Measurements from ENCODE around the gene DRAXIN.

The DRAXIN gene

DNA sequence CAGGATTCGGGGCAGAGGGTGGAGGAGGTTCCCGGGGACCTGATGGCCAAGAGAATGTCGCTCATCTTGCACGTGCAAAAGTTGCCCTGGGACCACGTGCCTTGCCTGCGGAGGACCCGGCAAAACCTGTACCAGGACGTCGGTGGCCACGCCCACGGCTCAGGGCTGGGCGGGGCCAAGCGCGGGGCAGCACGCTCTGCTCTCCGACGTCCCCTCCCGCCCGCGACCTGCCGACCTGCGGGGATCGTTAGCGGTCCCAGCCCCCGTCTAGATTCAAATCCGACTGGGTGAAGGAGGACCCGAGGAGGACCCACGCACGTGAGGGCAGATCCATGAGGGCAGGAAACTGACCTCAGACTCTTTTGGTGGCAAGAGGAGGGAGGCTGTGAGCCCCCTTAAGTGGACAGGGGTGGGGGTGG, 70.5 kb downstream of the DRAXIN start, which contains the start of gene C1orf167:
Gene C1orf167 (plus strand): TSS at position 206 of the 419 bp plus-strand sequence. CDS start 2,208 bp downstream, outside the sequence.
- H3K4me1 ChIP-seq: no peaks in the 10 kb centered on the region
- no peak for DNase-seq
- no peaks in the 10 kb centered on the region for H3K36me3 ChIP-seq
- H3K4me3 ChIP-seq: no peak within 1 kb of the TSS
- TF ChIP-seq, protein P1, sequence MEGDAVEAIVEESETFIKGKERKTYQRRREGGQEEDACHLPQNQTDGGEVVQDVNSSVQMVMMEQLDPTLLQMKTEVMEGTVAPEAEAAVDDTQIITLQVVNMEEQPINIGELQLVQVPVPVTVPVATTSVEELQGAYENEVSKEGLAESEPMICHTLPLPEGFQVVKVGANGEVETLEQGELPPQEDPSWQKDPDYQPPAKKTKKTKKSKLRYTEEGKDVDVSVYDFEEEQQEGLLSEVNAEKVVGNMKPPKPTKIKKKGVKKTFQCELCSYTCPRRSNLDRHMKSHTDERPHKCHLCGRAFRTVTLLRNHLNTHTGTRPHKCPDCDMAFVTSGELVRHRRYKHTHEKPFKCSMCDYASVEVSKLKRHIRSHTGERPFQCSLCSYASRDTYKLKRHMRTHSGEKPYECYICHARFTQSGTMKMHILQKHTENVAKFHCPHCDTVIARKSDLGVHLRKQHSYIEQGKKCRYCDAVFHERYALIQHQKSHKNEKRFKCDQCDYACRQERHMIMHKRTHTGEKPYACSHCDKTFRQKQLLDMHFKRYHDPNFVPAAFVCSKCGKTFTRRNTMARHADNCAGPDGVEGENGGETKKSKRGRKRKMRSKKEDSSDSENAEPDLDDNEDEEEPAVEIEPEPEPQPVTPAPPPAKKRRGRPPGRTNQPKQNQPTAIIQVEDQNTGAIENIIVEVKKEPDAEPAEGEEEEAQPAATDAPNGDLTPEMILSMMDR (IDR thresholded peaks at IDR 0.05): no peak
- intact Hi-C loops (cut with DNase I; ENCODE audit: low total_unique reads): no loop called here
- no peak within 1 kb of the TSS for H3K27ac ChIP-seq
- no peaks in the 10 kb centered on the region for H3K9me3 ChIP-seq
- peaks cover 0 to 46% of the 10 kb centered on the region in 2 donors for H3K27me3 ChIP-seq

DNA sequence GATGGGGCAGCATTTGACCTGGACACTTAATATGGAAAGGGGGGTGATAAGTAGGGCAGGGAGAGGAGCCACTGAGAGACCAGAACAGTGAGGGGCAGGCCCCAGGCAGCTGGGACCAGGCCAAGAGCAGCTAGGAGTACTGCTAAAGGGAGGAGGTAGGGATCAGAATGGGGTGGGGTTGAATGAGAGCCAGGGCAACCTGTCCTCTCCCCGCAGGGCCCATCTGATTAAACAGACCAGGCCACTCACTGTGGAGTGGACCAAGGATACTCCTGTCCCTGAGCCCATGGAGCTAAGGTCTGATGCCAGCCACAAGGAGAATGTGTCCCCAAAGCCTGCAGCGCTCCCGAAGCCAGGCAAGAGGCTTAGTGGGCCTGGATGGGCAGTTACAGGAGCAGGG, 72.6 kb downstream of the DRAXIN start:
- TF ChIP-seq, protein P1 (IDR thresholded peaks at IDR 0.05): no peak
- H3K4me1 ChIP-seq: no peaks in the 10 kb centered on the region
- H3K36me3 ChIP-seq: no peaks in the 10 kb centered on the region
- no peak for DNase-seq
- no peak overlapping the region for H3K27ac ChIP-seq
- H3K9me3 ChIP-seq: no peaks in the 10 kb centered on the region
- peaks cover 0 to 44% of the 10 kb centered on the region in 2 donors for H3K27me3 ChIP-seq
- intact Hi-C loops (cut with DNase I; ENCODE audit: low total_unique reads): no loop called here
- no peak overlapping the region for H3K4me3 ChIP-seq

DNA sequence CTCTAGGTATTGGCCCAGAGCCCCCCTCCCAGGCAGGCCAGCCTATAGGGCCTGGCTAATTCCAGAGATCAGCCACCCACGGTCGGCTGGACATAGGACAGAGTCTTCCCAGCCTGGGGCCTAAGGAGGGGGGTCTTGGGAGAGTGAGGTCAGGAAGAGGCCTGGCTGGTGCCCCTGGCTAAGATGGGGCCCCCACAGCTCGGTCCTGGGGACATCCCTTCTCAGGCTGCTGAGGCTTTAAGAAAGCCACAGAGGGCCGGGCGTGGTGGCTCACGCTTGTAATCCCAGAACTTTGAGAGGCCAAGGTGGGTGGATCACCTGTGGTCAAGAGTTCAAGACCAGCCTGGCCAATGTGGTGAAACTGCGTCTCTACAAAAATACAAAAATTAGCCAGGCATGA, 73.0 kb downstream of the DRAXIN start:
- no peak overlapping the region for H3K27ac ChIP-seq
- no peaks in the 10 kb centered on the region for H3K36me3 ChIP-seq
- no peaks in the 10 kb centered on the region for H3K4me1 ChIP-seq
- H3K4me3 ChIP-seq: no peak overlapping the region
- no peak for DNase-seq
- no peaks in the 10 kb centered on the region for H3K9me3 ChIP-seq
- intact Hi-C loops (cut with DNase I; ENCODE audit: low total_unique reads): no loop called here
- TF ChIP-seq, protein P1 (IDR thresholded peaks at IDR 0.05): no peak
- peaks cover 0 to 44% of the 10 kb centered on the region in 2 donors for H3K27me3 ChIP-seq

DNA sequence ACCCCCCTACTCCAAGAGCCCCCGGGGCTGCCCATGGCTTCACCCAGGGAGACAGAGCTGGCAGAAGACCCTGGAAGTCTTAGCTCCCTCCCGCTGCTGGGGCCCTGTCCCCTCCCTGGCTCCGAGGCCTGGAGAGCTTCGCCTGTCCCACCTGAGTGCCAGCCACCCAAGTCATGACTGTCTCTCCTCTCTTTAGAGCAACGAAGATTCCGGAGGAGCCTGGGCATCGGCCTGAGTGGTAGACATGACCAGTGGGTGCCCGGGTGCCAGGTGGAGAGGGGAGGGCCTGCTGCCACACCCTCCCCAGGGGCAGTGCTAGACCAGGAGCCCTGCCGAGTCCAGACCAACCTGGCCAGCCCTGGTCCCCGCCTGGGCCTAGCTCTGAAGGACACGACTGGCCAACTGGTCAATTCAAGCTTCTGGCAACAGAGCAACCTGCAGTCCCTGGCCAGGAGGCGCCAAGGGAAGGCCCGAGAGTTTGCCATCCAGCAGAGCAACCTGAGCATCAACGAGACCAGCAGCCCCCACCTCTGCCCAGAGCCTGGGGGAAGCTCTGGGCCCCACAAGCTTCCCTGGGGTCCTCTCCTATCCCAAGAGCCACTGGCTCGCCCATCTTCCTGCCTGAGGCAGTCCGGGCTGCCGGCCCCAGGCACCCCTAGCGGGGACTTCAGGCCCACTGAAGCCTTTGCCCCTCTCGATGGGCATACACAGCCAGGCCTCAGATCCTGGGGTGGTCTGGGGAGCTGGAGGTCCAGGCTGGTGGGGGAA, 74.3 kb downstream of the DRAXIN start:
- Histone ChIP-seq H3K4me1 (no peaks in the 10 kb centered on the region), H3K4me3 (no peak overlapping the region), H3K27ac (no peak overlapping the region), H3K9me3 (no peaks in the 10 kb centered on the region), H3K36me3 (no peaks in the 10 kb centered on the region), H3K27me3 (peaks cover 0 to 39% of the 10 kb centered on the region in 2 donors)
- DNase-seq: no peak
- TF ChIP-seq, protein P1 (IDR thresholded peaks at IDR 0.05): no peak
- intact Hi-C loops (cut with DNase I; ENCODE audit: low total_unique reads): no loop called here

DNA sequence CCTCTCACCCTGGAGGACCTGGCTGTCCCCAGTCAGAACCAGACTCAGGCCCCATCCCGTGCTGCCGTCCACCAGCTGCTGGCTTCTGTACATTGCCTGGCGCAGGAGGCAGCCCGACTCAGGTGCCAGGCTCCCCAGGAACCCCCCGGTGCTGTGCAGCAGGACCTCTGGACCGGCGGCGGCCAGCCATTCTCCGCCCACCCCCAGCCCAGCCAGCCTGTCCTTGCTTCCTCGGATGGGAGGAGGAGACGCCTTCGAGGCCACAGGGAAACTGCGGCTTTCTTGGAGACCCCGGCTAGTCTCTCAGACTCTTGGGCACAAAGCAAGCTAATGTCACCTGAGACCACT, 74.9 kb downstream of the DRAXIN start:
- H3K27me3 ChIP-seq: peaks cover 0 to 37% of the 10 kb centered on the region in 2 donors
- intact Hi-C loops (cut with DNase I; ENCODE audit: low total_unique reads): no loop called here

More for the DNA sequence above, 74.9 kb downstream of the DRAXIN start:
- H3K9me3 ChIP-seq: no peaks in the 10 kb centered on the region
- DNase-seq: no peak
- H3K36me3 ChIP-seq: no peaks in the 10 kb centered on the region
- TF ChIP-seq, protein P1 (IDR thresholded peaks at IDR 0.05): no peak
- no peaks in the 10 kb centered on the region for H3K4me1 ChIP-seq
- no peak overlapping the region for H3K27ac ChIP-seq
- H3K4me3 ChIP-seq: no peak overlapping the region
